ENCODE results near the gene AFG3L2.

GRCh38 chr18:12345491-12346239 lies 31.4 kb downstream of the AFG3L2 start:
- TF ChIP-seq, protein P1, sequence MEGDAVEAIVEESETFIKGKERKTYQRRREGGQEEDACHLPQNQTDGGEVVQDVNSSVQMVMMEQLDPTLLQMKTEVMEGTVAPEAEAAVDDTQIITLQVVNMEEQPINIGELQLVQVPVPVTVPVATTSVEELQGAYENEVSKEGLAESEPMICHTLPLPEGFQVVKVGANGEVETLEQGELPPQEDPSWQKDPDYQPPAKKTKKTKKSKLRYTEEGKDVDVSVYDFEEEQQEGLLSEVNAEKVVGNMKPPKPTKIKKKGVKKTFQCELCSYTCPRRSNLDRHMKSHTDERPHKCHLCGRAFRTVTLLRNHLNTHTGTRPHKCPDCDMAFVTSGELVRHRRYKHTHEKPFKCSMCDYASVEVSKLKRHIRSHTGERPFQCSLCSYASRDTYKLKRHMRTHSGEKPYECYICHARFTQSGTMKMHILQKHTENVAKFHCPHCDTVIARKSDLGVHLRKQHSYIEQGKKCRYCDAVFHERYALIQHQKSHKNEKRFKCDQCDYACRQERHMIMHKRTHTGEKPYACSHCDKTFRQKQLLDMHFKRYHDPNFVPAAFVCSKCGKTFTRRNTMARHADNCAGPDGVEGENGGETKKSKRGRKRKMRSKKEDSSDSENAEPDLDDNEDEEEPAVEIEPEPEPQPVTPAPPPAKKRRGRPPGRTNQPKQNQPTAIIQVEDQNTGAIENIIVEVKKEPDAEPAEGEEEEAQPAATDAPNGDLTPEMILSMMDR (IDR thresholded peaks at IDR 0.05; ENCODE audit: low read depth, low read length, missing input control): no peak
- no peak for TF ChIP-seq ZBTB33 (IDR thresholded peaks at IDR 0.05)
- TF ChIP-seq TAF1 (conservative IDR thresholded peaks at IDR 0.05): no peak
- no peak for TF ChIP-seq REST (IDR thresholded peaks at IDR 0.05)
- TF ChIP-seq, protein P2, sequence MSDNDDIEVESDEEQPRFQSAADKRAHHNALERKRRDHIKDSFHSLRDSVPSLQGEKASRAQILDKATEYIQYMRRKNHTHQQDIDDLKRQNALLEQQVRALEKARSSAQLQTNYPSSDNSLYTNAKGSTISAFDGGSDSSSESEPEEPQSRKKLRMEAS (IDR thresholded peaks at IDR 0.05): no peak
- no peak for TF ChIP-seq GABPA (IDR thresholded peaks at IDR 0.05 in 1 of 2, conservative IDR thresholded peaks at IDR 0.05 in 1 of 2)
- TF ChIP-seq, protein P3, sequence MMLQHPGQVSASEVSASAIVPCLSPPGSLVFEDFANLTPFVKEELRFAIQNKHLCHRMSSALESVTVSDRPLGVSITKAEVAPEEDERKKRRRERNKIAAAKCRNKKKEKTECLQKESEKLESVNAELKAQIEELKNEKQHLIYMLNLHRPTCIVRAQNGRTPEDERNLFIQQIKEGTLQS (IDR thresholded peaks at IDR 0.05): no peak
- no peak for TF ChIP-seq RAD21 (IDR thresholded peaks at IDR 0.05)
- no peak for TF ChIP-seq HNF4G (IDR thresholded peaks at IDR 0.05)
- no peak for TF ChIP-seq YY1 (IDR thresholded peaks at IDR 0.05)
- no peak for TF ChIP-seq EGR1 (IDR thresholded peaks at IDR 0.05; ENCODE audit: low read depth in 2 of 2)
- no peak for TF ChIP-seq SP1 (IDR thresholded peaks at IDR 0.05)
- TF ChIP-seq JUND (IDR thresholded peaks at IDR 0.05): no peak
